GM21526 (cell line): ENCODE results near the gene LENG8.
"Not testable (repeated sequence)": the region's sequence is repeated elsewhere in the genome, so short reads cannot be mapped to it uniquely, and the experiment has no call there.

Experiments used
- ATAC-seq: cut with Tn5 transposase; IDR thresholded peaks from one replicate; pipeline ENCODE4 v1.9.1; 2021; ENCODE audit warnings: moderate library complexity; ENCODE audit not compliant: unreplicated experiment, low FRiP score

Gene LENG8

DNA sequence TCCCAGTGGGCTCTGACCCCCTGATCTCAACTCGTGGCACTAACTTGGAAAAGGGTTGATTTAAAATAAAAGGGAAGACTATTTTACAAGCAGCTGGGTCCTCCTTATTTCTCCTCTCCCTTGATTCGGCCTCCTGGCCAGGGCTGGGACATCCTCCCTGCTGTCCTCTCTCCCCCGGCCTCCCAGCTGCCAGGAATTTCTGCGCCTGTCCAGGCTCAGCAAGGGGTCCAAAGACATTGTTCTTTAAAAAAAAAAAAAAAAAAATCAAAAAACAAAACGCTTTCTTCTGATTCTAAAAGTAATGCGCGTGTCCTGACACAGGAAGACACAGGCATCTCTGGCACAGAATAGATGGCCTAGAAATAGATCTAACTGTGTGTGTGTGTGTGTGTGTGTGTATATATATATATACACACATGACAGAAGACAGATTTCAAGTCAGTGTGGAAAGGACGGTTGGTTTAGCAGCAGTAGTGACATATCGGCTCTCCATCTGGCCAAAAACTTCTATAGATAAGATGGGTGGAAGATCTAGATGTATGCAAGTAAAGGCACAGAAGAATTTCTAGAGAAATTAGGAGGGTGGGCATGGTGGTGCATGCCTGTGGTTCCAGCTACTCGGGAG lies 12.3 kb upstream of the LENG8 start:
- ATAC-seq = no peak

GRCh38 chr19:54439174-54439851 lies 9.7 kb upstream of the LENG8 start:
- no peak for ATAC-seq

DNA sequence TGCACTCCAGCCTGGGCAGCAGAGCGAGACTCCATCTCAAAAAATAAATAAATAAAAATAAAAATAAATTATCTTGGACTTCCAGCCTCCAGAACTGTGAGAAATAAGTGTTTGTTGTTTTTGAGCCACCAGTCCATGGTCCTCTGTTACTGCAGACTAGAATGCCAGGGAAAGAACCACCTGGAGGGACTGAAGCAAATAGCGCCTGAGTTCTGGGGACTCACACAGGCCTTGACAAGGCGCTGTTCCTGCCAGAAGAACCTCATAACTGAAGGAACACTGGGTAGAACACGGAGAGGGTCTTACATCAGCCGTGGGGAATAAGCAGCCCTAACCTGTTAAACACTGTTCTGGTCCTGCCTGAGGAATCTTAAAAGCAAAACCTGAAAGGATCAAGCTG lies 8.4 kb upstream of the LENG8 start:
- no peak for ATAC-seq

GRCh38 chr19:54444737-54445136 lies 4.3 kb upstream of the LENG8 start:
- ATAC-seq = no peak

DNA sequence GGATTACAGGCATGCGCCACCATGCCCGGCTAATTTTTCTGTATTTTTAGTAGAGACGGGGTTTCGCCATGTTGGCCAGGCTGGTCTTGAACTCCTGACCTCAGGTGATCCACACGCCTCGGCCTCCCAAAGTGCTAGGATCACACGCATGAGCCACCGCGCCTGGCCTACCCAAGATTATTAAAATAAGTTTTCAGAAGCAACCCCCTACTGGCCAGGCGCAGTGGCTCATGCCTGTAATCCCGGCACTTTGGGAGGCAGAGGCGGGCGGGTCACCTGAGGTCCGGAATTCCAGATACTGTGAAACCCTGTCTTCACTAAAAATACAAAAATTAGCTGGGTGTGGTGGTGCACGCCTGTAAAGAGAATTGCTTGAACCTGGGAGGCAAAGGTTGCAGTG lies 2.6 kb upstream of the LENG8 start:
- ATAC-seq = not testable (repeated sequence)

DNA sequence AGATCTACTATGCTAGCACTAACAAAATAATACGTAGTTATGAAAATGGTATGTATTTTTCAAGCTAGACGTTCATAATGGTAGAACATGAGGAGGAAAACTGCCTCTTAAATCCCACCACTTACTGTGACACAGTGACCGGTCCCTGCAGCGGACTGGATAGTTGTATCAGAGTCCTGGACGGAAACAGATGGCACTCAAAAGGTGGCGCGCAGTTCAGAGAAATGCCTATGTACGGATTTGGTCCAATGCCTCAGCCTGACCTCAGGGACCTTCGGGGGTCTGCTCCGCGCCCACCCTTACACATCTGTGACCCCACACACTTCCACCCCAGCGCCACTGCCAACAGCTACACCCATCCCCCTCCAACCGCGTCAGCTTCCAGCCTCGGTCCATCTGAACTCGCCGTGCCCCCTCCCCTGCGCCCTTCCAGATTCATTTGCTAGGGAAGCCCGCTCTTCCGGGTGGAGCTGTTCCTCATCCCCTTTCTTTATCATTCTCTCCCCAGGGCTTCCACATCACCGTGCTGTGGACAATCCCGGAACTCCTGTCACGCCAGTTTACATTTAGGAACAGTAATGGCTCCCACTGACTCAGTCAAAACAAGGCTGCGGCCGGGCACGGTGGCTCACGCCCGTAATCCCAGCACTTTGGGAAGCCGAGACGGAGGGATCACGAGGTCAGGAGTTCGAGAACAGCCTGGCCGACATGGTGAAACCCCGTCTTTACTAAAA lies 792 bp upstream of the LENG8 start:
- ATAC-seq = no peak

DNA sequence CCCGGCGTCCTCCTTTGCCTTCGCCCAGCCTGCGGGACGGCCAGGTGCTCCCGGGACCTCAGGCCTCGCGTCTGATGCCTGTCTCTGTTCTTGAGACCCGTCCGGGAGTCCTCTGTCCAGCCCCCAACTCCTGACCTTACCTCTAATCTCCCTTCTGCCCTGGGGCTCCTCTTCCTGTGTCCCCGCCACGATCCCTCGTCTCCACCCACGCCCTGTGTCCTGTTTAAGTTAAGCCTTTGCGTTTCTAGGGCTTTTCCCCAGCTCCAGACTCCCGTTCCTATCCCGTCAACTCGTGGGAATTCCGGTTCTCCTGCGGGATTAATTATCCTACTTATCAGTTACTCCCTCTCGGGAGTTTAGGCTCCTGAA lies 686 bp downstream of the LENG8 start:
- ATAC-seq = no peak

- no peak for ATAC-seq
These were observed 2.4 kb downstream of the LENG8 start for GRCh38 chr19:54451331-54451871.

- no peak for ATAC-seq
These were observed 3.0 kb downstream of the LENG8 start for GRCh38 chr19:54451997-54452396.

DNA sequence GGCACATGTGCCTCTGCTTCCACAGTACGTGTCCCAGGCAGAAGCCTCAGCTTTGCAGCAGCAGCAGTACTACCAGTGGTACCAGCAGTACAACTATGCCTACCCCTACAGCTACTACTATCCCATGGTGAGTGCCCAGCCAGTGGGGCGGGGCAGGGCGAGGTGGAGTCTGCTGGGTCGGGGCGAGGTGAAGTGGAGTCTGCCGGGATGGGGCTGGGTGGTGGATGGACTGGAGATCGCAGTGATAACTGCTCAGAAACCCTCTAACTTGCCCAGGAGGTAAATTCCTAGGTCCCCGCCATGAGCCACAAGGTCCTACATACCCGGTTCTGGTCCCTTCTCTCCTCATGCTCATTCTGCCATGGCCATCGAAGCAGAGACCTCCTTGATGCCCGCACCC lies 3.6 kb downstream of the LENG8 start:
- no peak for ATAC-seq

GRCh38 chr19:54453921-54454780 lies 5.2 kb downstream of the LENG8 start:
- ATAC-seq = no peak

GRCh38 chr19:54454781-54455675 lies 6.0 kb downstream of the LENG8 start:
- ATAC-seq = no peak

DNA sequence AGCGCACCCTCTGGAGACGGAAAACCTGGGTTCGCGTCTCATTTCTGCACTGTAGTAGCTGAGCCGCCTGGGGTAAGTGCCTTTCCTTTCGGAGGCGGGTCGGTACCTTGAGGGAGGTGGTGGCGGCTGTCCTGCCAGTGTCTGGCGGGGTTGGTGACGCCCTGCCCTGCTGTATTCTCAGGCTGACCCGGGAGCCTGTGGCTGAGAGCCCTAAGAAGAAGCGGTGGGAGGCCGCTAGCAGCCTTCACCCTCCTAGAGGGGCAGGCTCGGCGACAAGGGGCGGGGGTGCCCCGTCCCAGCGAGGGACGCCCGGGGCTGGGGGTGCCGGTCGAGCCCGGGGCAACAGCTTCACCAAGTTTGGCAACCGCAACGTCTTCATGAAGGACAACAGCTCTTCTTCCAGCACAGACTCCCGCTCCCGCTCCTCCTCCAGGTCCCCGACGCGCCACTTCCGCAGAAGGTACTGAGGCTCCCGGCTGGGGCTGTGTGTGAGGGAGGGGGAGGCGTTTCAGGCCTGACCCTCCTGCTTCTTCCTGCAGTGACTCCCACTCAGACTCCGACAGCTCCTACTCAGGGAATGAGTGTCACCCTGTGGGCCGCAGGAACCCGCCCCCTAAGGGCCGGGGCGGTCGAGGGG lies 6.9 kb downstream of the LENG8 start:
- ATAC-seq = no peak

DNA sequence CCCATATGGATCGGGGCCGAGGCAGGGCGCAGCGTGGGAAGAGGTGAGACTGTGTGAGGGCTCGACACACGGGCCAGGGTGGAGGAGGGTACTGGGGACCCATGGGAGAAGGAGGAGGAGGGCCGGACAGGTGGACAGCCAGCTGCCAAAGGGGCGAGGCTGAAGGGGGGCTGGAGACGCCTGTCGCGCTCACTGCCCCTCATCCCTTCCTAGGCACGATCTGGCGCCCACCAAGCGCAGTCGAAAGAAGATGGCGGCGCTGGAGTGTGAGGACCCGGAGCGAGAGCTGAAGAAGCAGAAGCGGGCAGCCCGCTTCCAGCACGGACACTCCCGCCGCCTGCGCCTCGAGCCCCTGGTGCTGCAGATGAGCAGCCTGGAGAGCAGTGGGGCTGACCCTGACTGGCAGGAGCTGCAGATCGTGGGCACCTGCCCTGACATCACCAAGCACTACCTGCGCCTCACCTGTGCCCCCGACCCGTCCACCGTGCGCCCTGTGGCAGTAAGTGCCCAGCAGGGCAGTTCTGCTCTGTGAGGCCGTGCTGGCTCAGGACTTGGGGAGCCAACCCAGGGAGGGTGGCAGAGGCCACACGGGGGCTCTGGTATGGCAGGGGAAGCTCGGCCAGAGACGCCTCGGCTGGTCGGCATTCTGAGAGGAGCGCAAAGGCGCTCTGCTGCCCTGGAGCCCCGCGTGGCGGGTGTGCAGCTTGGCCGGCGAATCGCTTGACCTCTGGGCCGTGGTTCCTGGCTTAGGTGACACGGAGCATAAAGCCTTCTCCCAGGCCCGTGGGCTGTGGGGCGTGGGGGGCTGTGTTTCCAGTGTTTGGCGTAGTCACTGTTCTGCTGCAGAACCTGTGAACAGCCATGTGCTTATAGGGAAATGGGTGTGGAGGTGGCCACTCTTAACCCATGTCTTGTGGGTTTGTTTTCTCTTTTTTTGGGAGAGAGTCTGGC lies 7.7 kb downstream of the LENG8 start:
- no peak for ATAC-seq

DNA sequence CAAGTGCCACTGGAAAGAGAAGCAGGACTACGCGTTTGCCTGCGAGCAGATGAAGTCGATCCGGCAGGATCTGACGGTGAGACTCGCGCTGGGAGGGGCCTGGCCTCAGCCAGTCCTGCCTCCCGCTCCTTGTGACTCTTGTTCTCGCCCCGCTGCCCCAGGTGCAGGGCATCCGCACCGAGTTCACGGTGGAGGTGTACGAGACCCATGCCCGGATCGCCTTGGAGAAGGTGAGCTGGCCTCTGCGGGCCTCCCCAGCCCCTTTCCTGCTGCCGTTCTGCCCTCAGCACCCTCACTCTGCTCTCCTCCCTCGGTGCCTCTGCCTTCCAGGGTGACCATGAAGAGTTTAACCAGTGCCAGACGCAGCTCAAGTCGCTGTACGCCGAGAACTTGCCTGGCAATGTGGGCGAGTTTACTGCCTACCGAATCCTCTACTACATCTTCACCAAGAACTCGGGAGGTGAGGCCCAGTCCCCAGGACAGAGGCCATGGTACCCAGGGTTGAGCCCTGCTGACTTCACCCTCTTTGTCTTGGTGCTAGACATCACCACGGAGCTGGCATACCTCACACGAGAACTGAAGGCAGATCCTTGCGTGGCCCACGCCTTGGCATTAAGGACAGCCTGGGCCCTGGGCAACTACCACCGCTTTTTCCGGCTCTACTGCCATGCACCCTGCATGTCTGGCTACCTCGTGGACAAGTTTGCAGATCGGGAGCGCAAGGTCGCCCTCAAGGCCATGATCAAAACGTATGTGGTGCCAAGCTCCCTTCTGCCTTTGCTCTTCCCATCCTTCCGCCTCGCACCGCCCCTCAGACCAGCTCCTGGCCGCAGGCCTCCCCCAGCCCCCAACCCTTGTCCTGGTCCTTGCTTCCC lies 9.0 kb downstream of the LENG8 start:
- ATAC-seq = no peak

GRCh38 chr19:54458648-54459281 lies 9.8 kb downstream of the LENG8 start:
- no peak for ATAC-seq
